GM21786 (cell line): ENCODE results near the gene PJVK.
"Not testable (repeated sequence)": the region's sequence is repeated elsewhere in the genome, so short reads cannot be mapped to it uniquely, and the experiment has no call there.

Source experiments
- ATAC-seq: cut with Tn5 transposase; IDR thresholded peaks from one replicate; pipeline ENCODE4 v1.9.1; 2021; ENCODE audit not compliant: unreplicated experiment

PJVK gene

DNA sequence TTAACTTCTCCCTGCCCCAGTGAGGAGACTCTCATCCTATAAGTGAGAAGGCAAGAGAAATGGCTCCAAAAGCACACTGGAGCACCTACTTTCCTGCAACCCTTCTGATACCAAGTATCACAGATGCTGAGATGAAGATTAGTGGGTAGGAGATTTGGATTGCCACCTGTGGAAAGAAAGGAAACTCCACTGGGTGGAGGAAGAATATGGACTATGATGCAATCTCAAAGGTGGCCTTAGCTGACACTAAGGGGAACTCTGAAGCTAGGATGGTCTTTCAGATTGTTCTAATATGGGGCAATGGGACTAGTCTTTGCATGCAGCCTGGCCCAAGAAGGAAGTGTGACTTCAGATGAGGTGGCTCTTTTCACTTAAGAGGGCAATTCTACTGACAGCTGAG, 21.8 kb upstream of the PJVK start:
- no peak for ATAC-seq

DNA sequence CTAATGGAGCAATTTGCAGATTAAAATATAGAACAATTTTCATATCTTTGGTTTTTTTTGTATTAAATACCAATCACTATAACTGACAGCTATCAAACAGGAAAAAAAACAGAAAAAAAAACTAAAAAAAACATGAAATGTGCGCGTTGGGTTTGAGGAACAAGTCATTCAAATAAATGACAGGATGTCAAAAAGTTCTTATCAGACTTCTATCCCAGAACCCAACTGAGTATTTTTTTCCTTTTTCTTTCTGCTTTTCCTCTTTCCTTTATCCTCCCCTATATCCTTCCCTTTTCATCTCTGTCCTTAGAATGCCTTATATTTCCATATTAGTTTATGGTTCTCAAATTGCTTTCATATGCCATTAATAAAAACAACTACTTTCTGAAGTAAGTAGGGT, 14.5 kb upstream of the PJVK start:
- no peak for ATAC-seq

DNA sequence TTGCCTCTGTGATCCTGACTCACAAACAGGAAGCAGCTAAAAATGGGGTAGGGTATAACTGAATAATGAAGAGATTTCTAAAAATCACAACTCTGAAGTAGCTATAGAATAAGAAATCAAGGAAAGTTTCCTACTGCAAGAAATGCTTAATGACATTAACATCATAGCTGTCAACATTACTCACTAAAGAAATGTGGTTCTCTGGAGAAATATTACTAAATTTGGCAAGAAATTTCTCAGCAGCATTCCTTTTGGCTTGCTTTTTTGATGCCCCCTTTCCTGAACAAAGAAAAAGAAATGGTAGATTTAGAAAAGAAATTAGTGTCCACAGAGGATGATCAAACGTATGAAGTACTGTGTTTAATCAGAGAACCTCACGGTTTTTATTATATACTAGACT, 9.8 kb upstream of the PJVK start:
- no peak for ATAC-seq

DNA sequence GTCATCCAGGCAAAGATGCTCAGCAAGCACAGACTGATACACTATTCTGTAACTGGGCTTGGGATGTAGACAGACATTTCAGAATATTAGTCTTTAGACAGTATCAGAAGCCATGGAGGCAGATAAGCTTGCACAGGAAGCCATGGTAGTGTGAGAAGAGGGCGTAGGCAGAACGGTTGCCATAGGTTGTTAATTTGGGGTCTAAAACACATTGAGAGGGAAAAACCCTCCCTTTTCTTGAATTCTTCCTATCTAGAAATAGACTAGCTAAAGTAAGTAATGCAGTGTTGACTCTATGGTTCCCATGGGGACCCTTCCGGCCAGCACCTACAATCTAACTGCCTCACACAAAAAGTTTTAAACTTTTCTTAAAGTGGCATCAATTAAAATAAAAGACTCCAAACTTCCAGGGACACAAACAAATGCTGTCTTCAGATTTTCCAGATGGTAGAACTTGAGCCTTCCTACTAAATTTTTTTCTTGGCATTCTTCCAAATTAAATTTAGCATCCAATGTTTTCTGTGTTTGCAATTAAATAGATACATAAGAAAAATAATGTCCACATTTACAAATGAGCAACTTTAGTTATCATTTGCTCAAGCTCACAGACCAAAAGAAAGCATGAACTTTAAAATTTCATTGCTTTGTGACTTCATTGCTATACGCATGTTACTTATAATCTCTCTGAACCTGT, 2.1 kb upstream of the PJVK start:
- no peak for ATAC-seq

DNA sequence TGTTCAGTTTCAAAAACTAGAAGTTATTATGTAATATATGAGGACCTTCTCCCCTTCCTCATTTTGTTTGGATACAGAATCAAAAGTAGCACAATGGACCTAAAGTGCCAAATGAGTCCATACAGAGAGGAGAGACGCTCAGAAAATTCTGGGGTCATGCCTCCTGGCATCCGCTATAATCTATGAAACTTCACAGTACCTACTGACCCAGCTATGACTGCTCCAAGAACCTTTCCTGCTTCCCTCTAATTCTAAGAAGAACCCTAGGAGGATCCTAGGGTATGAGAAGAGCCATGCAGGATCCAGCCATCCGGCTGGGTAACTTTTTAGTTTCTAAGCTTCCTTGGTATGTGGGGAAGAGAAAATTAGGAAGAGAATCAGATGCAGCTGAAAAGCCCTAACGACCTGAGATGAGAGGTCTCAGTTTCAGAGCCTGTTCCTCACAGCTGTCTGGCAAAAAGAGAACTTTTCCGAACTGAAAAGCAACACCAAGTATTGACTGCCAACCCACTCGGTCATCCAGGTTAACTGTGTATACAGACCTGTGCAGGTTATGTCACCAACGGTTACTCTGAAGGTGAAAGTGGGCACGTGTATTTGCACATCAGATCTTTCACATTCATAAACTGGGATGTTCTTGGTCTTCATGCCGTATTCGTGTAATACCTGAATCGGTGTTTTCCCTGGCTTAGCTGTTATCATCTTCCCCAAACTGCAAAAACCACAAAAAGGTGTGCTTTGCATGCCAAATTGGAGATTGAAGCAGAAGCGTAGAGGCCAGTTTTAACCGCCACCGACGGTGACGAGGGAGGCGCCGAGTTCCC, 1.3 kb upstream of the PJVK start:
- ATAC-seq, result peak; percentile 4

DNA sequence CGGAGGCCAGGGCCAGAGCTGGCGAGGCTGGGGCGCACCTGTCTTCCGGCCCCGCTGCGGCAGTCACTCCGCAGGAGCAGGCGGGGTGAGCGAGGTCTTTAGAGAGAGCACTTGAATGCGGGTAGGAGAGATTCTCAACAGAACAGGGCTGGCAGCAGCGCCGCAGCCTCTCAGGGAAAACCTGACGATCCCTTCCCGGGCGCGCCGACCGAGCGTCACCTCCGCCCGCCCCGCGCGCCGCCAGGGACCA, 729 bp upstream of the PJVK start:
- ATAC-seq, result peak; percentile 40

DNA sequence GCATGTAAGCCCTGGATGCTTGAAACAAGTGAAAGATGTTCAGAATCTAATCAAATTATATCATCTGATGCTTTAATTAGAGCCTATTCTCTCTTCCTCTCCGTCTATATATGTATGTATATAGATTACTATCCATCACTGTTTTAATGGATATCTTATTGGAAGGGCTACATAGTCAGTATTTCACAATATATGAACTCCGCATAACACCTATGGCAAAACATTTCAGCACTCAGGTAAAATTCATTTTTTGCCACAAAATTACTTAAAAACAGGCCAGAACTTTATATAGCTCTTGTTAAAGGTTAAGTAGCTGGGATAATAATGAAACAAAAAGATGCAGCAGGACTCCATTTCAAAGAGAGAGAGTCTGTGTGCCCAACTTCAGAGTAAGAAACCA, 1.2 kb downstream of the PJVK start:
- ATAC-seq, result no peak

DNA sequence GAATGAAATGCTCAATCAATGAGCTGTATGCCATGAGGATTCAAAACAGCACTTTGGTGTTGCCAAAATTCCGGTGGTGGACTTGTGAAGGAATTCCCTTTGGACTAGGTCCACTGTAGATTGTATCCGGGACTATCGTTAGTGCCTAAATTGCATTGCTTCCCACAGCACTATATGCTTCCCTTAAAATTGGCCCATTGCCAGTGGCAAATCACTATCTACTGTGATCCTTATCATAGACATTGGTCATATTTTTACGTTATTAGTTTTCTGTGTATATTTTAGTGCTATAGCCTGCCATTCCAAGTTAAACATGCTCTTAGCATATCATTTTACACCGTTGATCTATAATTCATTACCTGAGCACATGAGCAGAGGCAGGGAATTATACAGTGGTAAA, 1.7 kb downstream of the PJVK start:
- no peak for ATAC-seq

DNA sequence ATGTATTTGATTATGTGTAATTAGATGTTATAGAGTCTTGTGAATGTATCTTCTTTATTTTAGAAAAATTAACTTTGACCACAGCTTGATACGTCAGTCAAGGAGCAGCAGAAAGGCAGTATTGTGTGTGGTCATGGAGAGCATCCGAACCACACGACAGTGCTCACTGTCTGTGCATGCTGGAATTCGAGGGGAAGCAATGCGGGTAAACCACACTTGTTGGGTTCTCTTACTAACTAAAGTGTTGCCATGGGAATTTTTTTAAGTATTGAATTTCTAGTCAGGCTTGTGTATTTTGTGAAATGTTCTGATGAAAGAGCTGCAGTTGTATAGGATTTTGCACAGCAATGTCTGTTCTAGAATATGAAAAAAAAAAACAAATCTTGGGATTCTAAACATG, 4.8 kb downstream of the PJVK start:
- no peak for ATAC-seq

DNA sequence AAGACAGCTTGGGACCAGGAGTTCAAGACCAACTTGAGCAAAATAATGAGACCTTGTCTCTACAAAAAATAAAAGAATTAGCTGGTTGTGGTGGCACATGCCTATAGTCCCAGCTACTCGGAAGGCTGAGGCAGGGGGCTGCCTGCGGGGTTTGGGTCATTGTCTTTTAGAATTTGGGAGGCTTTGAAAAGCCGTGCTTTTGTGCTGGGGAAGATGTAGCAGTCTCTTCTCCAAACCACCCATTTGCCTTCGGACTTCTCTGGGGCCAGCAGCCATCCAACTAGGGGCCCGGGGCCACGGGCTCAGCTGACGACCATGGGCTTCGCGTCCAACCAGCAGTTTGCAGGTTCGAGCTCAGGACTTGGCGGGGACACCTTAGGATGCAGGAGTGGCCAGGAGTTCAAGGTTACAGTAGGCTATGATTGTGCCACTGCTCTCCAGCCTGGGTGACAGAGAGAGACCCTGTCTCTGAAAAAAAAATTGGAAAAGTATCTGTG, 6.3 kb downstream of the PJVK start:
- ATAC-seq, result no peak

DNA sequence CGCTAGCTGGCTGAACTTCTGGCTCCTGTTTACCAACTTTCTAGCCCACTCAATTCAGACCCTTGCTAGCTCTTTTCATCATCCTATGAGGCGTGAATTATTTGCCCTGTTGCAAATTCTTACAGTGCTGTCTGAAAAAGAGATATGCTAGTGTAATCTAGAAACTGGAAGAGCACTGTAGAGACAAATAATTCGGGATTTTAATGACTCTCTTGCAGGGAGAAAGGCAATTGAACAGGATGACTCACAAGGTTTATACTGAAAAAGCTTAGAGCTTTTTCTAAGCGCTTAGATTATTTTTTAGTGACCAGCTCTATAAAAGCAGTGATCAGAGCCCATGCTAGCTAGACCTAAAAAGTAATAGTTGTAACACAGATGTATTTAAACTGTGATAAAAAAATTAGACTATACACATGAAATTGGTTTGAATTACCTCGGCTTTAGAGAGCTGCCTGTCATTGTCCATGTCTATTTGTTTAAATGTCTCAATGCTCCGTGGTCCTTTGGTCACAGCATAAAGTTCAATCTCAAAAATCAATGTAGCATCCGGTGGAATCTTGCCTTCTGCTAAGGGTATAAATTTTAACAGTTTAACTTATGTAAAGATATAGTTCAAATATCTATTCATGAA, 18.2 kb downstream of the PJVK start:
- no peak for ATAC-seq

DNA sequence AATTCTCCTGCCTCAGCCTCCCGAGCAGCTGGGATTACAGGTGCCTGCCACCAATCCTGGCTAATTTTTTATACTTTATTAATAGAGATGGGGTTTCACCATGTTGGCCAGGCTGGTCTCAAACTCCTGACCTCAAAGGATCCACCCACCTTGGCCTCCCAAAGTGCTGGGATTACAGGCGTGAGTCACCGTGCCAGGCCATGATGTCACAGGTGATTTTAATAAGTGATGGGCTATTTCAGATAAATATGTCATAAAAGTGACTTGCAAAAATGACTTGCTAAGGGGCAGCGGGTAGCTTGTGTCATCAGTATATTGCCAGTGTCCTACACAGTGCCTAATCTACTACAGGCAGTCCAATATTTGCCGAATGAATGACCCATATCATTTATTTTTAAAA, 20.1 kb downstream of the PJVK start:
- not testable (repeated sequence) for ATAC-seq

DNA sequence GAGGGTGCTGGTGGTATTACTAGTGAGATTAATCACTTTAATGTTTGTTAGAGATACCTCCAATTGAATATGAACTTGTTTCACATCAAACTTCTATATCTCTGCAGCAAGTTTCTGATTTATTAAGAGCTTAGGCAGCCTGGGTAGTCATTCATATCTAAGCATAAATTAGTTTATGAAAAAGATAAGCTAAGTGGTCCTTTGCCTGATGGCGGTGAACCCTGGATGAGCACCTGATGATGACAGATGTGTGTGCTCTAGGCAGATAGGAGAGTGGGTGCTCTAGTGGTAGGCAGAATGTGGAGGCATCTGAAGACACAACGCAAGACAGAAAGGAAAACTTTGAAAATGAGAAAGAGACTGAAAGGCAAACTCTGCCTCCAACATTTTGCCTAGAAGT, 22.2 kb downstream of the PJVK start:
- no peak for ATAC-seq

DNA sequence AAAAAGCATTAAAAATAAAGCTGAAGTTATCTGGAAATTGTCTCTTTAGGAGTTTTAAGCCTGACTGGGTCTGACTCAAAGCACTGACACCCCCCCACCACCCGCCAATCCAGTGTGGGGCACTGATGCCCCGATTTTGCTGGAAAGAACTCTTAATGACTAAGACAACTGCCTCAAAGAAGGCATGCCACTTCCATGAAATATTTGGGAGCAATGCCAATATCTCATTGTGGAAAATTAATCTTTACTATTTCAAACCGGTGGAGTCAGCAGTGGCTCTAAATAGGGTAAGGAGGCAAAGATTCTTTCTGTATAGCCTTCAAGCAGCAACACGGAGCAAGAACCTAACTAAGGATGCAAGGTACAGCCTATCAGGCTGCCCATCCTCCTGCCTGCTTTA, 22.8 kb downstream of the PJVK start:
- no peak for ATAC-seq

DNA sequence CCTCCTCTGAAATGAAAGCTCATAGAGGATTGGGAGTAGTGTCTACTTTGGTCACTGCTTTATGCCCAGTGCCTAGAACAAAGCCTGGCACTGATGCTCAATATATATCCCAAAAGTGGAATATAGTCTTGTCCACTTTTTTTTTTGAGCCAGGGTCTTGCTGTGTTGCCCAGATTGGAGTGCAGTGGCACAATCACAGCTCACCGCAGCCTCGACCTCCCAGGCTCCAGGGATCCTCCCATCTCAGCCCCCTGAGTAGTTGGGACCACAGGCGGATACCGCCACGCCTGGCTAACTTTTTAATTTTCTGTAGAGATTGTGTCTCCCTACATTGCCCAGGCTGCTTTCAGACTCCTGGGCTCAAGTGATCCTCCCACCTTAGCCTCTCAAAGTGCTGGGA, 23.4 kb downstream of the PJVK start:
- ATAC-seq, result no peak

DNA sequence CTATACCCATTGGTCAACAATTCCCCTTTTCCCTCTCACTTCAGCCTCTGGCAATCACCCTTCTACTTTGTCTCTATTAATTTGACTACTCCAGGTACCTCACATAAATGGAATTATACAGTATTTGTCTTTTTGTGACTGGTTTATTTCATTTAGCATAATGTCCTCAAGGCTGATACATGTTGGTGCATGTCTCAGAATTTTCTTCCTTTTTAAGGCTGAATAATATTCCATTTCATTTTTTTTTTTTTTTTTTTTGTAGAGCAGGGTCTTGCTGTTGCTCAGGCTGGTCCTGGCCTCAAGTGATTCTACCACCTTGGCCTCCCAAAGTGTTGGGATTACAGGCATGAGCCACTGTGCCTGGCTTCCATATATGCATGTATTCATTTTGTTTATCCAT, 25.3 kb downstream of the PJVK start:
- ATAC-seq, result no peak

DNA sequence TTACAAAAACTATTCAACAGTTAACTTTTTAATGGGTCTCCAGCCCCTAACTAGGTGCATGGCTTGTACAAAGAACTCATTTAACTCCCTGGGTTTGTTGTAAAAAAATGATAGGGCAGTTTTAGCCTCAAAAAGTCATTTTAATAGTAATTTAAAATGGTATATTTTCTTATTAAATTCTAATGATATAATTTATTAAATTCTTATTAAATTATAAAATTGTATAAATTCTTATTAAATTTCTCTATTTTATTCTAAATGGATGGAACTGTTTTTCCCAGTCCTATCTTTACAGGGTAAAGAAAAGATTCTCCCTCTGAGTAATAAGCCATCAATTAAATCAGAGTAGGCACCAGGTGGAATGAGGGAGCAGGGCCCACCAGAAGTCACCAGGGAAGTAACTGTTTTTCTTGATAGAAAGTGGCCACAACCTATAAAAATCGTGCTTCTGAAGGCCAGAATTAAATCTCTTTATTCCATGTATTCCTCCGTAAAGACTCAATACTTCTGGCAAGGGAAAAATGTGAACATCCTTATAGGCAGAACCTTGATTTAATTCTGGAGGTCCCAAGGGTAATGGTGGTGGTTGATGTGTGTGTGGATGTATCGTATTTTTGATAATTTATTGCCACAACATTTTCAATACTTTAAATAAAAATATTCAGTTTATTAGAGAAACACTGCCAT, 26.4 kb downstream of the PJVK start:
- ATAC-seq, result no peak

DNA sequence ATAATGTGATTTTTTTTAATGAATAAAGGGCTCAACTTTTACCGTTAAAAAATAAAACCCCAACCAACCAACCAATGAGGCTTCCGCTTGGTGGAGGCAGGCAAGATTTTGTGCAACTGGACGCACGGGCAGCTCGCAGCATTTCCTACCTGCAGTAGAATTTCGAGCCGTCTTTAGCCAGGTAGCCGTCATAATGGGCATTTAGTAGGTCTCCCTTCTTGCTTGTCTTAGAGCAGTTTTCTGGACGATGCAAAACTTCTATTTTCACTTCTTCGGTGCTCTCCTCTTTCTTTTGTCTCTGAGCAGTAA, 26.9 kb downstream of the PJVK start:
- peak; percentile 2 for ATAC-seq

DNA sequence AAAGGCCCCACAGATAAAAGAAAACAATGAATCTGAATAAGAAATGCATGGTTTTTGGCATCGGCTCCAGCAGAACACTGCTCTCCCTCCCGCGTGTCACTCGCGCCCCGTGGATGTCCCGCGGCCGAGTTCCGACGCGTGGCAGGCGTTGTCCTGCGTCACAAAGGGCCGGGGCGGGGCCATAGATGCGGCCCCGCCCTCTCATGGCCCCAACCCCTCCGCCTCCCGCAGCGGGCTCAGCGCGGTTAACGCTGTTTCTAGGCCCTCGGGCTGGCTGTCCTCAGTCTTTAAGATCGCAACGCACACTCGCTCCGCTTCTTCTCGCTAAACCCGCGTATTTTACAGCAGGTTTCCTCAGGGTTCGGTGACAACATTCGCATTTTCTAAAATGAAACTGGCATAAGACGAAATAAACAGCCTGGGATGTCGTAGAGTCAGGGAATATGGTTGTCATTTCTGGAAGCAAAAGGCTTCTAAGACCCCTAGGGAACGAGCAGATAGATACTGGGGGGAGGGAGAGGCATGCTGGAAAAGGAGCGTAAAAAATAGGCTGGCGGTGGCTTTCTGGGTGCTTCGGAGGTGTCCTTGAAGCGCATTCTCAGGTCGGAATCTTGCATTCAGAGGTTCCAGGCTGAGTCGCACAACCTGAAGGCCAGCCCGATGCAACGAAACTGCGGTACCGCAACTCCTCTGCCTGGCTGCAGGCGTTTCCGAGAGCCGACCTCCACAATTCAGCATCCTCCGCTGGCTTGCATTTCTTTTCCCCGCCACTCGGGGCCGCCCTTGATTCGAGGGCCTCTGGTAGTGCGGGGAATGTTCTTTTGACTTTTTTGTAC, 27.5 kb downstream of the PJVK start, which contains the start of gene FKBP7:
TSS of gene FKBP7 (minus strand) at position 162 of the 836 bp plus-strand sequence. CDS start at position 61, 101 bp downstream.
- ATAC-seq, result peak; percentile 34

DNA sequence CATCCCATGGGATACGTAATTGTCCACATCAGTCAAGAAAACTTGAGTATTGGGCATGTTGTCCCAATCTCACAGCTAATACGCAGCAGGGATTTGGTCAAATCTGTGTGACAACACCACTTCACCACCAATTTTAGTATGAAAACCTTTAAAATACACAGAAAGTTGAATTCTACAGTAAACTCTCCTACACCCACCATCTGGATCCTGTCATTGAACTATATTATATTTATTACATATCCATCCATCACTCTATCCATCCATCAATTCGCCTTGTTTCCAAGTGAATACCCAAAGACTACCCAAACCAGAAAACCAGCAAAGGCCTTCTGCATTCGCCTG, 28.1 kb downstream of the PJVK start:
- ATAC-seq, result no peak

DNA sequence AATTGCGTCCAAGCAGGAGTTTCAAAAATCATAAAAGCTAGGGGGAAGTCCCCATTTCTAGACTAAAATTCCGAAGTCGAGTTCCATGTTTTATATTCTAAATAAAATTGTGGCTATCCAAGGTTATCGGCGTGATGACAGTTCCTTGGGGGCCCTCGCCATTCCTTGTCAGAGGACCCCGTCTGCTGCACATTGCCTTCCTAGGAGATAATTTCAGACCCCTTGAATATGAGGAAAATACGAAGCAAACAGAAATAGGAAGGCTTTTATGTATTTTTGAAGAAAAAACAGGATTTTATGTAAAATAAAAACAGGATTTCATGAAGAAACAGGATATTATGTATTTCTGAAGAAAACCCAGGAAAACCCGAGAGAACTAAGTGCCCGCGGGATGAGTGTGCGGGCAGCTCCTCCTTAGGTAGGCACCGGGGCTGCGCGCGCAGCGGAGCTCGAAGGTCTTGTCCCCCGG, 28.6 kb downstream of the PJVK start:
- ATAC-seq, result no peak
